K562 (cell line): Measurements from ENCODE around the gene DPEP1. TPM values are rescaled to one million over a fixed set of nuclear protein-coding genes. Genes with fewer than 3 reads are reported as not detected.
A peak's percentile ranks its signal among the peaks of the same experiment; 100 is the strongest.

Experiments used
- ASH1L ChIP-seq: fragments of 450-650 bp; IDR thresholded peaks from 2 replicates; pipeline ENCODE4 v1.6.1; 2018; ENCODE audit warnings: borderline replicate concordance, mild to moderate bottlenecking, low read depth; ENCODE audit not compliant: partially characterized antibody
- DMBX1 ChIP-seq: fragments of 250-450 bp; sonication (Bioruptor Pico); IDR thresholded peaks from 2 replicates; pipeline ENCODE4 v1.8.0; 2022; ENCODE audit warnings: inconsistent platforms, mild to moderate bottlenecking, moderate library complexity, borderline replicate concordance
- EWSR1 ChIP-seq: fragments of 450-650 bp; IDR thresholded peaks from 2 replicates; pipeline ENCODE4 v1.6.1; 2018; ENCODE audit warnings: borderline replicate concordance, mild to moderate bottlenecking, low read depth, moderate library complexity; ENCODE audit not compliant: partially characterized antibody
- FOXA3 ChIP-seq, 2 experiments: fragments of 450-650 bp in 1 of 2; sonication (generic) in 1 of 2; formaldehyde crosslinking; IDR thresholded peaks in 1 of 2; conservative IDR thresholded peaks in 1 of 2; 2 replicates each; pipeline versions ENCODE4 v1.4.0 to v1.8.0; 2020 to 2022; ENCODE audit warnings: mild to moderate bottlenecking in 2 of 2, missing genetic modification reagents in 1 of 2
- GATA2 ChIP-seq: sonication (generic); formaldehyde crosslinking; IDR thresholded peaks from 2 replicates; pipeline ENCODE4 v1.4.0; 2020; ENCODE audit warnings: mild to moderate bottlenecking, missing genetic modification reagents
- HDAC8 ChIP-seq: fragments of 450-650 bp; IDR thresholded peaks from 2 replicates; pipeline ENCODE4 v1.6.1; 2016; ENCODE audit warnings: mild to moderate bottlenecking, missing genetic modification characterization, moderate library complexity, missing compliant biosample characterization
- KAT7 ChIP-seq: sonication (generic); formaldehyde crosslinking; IDR thresholded peaks from 2 replicates; pipeline ENCODE4 v1.8.0; 2022; ENCODE audit warnings: missing genetic modification reagents, mild to moderate bottlenecking, borderline replicate concordance
- NR1H2 ChIP-seq: sonication (generic); formaldehyde crosslinking; IDR thresholded peaks from 2 replicates; pipeline ENCODE4 v1.4.0; 2020; ENCODE audit warnings: mild to moderate bottlenecking, missing genetic modification reagents
- PHF21A ChIP-seq: fragments of 450-650 bp; IDR thresholded peaks from 2 replicates; pipeline ENCODE4 v1.6.1; 2017; ENCODE audit warnings: low read depth, borderline replicate concordance
- RBM39 ChIP-seq: fragments of 200-400 bp; formaldehyde crosslinking; optimal IDR thresholded peaks from 2 replicates; pipeline ENCODE3; 2018; ENCODE audit warnings: low read depth, low read length
- RNF2 ChIP-seq: sonication (generic); IDR thresholded peaks from 2 replicates; pipeline ENCODE4 v1.6.1; 2016
- SAFB ChIP-seq: fragments of 200-400 bp; formaldehyde crosslinking; IDR thresholded peaks from 2 replicates; pipeline ENCODE4 v1.6.1; 2017; ENCODE audit warnings: low read depth, low read length, borderline replicate concordance
- TBP ChIP-seq: optimal IDR thresholded peaks from 2 replicates; pipeline ENCODE3; 2011; ENCODE audit warnings: low read depth, low read length, improper control_type of control experiment
- THRA ChIP-seq: fragments of 450-650 bp; IDR thresholded peaks from 2 replicates; pipeline ENCODE4 v1.6.1; 2017; ENCODE audit warnings: mild to moderate bottlenecking, moderate library complexity
- ZNF143 ChIP-seq: sonication (generic); formaldehyde crosslinking; IDR thresholded peaks from 2 replicates; pipeline ENCODE4 v1.9.0; 2022; ENCODE audit warnings: mild to moderate bottlenecking, missing genetic modification reagents
- polyA plus RNA-seq, 8 experiments: library from polyadenylated mRNA; depleted of rRNA in 4 of 8; stranded (reverse) in 5 of 8; unstranded in 3 of 8; fragments of >200 nt; fragmentation: Nextera tagmentation in 2 of 8; fragmentation: Illumina TruSeq in 1 of 8; extraction: Ambion mirVana in 2 of 8; extraction: Trizol in 1 of 8; gene quantifications; 2 replicates each; pipeline versions ENCODE4 v1.2.1 to v1.2.3, GENCODE V29; 2011 to 2014; ENCODE audit warnings: inconsistent platforms in 1 of 8, missing spikeins in 1 of 8
- total RNA-seq, 7 experiments: library from RNA; depleted of rRNA in 6 of 7; stranded (reverse); fragments of >200 nt in 6 of 7; fragmentation: Illumina TruSeq in 2 of 7; extraction: Trizol in 2 of 7; gene quantifications; 2 replicates each; pipeline versions ENCODE4 v1.2.1 to v1.2.3, GENCODE V29; 2011 to 2021; ENCODE audit warnings: low replicate concordance in 1 of 7
- TF ChIP-seq, protein P1 (sequence below): fragments of 450-650 bp; IDR thresholded peaks from 2 replicates; pipeline ENCODE4 v1.6.1; 2016; ENCODE audit warnings: mild to moderate bottlenecking
- TF ChIP-seq, protein P2 (sequence below): IDR thresholded peaks from 2 replicates; pipeline ENCODE4 v1.6.1; 2011; ENCODE audit warnings: borderline replicate concordance, low read depth, mild to moderate bottlenecking, moderate library complexity, low read length; ENCODE audit not compliant: insufficient read depth, poor library complexity, severe bottlenecking

DPEP1 gene
- total and polyA plus RNA-seq, 9 of the 15 experiments (the other 6 are each of a cell fraction or from before 2014, with no cell fraction given), result 0.14 to 0.31 (median 0.20) TPM; not detected in 6

DNA sequence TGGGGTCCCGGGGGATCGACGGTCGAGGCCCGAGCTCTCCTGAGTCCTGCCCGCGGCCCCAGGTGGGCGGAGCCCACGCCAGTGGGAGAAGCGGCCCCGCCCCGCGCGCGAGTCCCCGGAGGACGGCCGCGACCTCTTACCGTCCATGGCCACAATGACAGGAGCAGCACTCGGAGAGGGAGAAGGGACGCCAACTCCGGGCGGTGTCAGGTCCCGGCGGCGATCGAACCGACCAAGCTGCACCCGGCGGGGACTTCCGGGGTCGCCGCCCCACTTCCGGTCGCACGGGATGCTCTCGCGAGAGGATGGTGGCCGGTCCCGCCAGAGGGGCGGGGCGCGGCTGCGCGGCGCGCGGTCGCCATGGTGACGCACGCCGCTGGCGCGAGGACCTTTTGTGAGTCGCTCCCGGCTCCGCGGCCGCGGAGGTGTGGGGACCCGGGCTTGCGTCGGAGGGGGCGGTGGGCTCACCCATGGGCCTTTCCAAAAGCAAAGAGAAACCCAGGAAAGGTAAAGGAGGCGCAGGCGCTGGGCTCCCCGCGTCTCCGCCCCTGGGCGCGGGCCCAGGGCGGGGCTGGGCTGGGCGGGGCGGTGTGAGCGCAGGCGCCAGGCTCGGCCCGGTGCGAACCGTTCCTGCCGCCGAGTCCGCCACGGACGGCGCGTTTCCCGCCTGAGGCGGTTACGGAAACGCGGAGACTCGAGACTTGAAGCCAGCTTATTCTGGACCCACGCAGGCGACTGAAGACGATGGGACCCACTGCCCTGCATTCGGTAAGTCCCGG is 44.2 kb downstream of the DPEP1 start, which contains the start of the genes CHMP1A and SPATA33 (continued):
- TF ChIP-seq KAT7 (CRISPR knock-in tag) (peak; percentile 65; the same call in 1 of the 2 replicates), SAFB (0 out of 2 replicates have a peak, but pooled peaks have one; percentile 28), RBM39 (no peak), RNF2 (no peak), THRA (no peak), HDAC8 (tag) (no peak), PHF21A (no peak), DMBX1 (CRISPR knock-in tag) (no peak), TBP (peak; percentile 54), ASH1L (no peak), NR1H2 (CRISPR knock-in tag) (no peak), ZNF143 (CRISPR knock-in tag) (peak; percentile 14; the same call in 1 of the 2 replicates), GATA2 (no peak), FOXA3 (CRISPR knock-in tag; conservative IDR thresholded peaks at IDR 0.05 in 1 of 2, IDR thresholded peaks at IDR 0.05 in 1 of 2) (no peak; a peak in 1 of 4 replicates), EWSR1 (no peak)
- TF ChIP-seq, protein P1, sequence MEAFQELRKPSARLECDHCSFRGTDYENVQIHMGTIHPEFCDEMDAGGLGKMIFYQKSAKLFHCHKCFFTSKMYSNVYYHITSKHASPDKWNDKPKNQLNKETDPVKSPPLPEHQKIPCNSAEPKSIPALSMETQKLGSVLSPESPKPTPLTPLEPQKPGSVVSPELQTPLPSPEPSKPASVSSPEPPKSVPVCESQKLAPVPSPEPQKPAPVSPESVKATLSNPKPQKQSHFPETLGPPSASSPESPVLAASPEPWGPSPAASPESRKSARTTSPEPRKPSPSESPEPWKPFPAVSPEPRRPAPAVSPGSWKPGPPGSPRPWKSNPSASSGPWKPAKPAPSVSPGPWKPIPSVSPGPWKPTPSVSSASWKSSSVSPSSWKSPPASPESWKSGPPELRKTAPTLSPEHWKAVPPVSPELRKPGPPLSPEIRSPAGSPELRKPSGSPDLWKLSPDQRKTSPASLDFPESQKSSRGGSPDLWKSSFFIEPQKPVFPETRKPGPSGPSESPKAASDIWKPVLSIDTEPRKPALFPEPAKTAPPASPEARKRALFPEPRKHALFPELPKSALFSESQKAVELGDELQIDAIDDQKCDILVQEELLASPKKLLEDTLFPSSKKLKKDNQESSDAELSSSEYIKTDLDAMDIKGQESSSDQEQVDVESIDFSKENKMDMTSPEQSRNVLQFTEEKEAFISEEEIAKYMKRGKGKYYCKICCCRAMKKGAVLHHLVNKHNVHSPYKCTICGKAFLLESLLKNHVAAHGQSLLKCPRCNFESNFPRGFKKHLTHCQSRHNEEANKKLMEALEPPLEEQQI, result no peak
- TF ChIP-seq, protein P2, sequence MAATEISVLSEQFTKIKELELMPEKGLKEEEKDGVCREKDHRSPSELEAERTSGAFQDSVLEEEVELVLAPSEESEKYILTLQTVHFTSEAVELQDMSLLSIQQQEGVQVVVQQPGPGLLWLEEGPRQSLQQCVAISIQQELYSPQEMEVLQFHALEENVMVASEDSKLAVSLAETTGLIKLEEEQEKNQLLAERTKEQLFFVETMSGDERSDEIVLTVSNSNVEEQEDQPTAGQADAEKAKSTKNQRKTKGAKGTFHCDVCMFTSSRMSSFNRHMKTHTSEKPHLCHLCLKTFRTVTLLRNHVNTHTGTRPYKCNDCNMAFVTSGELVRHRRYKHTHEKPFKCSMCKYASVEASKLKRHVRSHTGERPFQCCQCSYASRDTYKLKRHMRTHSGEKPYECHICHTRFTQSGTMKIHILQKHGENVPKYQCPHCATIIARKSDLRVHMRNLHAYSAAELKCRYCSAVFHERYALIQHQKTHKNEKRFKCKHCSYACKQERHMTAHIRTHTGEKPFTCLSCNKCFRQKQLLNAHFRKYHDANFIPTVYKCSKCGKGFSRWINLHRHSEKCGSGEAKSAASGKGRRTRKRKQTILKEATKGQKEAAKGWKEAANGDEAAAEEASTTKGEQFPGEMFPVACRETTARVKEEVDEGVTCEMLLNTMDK, result no peak
